ENCODE measurements around the gene ACKR2.
"Not testable (repeated sequence)": the region's sequence is repeated elsewhere in the genome, so short reads cannot be mapped to it uniquely, and the experiment has no call there.

ACKR2 gene

GRCh38 chr3:42801048-42801620 lies 8.1 kb upstream of the ACKR2 start:
- DNase-seq (ENCODE audit: low read depth): no peak

- DNase-seq (ENCODE audit: low read depth): no peak
These were observed 7.5 kb upstream of the ACKR2 start for GRCh38 chr3:42801784-42802183.

GRCh38 chr3:42802876-42803413 lies 6.3 kb upstream of the ACKR2 start:
- DNase-seq (ENCODE audit: low read depth): no peak

- peak; percentile 4 for DNase-seq (ENCODE audit: low read depth)
These were observed 5.7 kb upstream of the ACKR2 start for GRCh38 chr3:42803414-42804105.

- DNase-seq (ENCODE audit: low read depth): peak; percentile 87
These were observed 5.0 kb upstream of the ACKR2 start, which contains the start of gene HIGD1A for GRCh38 chr3:42804106-42804830. Gene HIGD1A (minus strand): TSS chr3:42804490. CDS start chr3:42794253, 10,237 bp downstream.

GRCh38 chr3:42804831-42805132 lies 4.5 kb upstream of the ACKR2 start:
- DNase-seq (ENCODE audit: low read depth): no peak

GRCh38 chr3:42805141-42805821 lies 4.0 kb upstream of the ACKR2 start:
- DNase-seq (ENCODE audit: low read depth): no peak

- DNase-seq (ENCODE audit: low read depth): no peak
These were observed 1.3 kb upstream of the ACKR2 start for GRCh38 chr3:42807929-42808328.

GRCh38 chr3:42810706-42811105 lies 1.5 kb downstream of the ACKR2 start:
- DNase-seq (ENCODE audit: low read depth): not testable (repeated sequence)

GRCh38 chr3:42811118-42811883 lies 2.1 kb downstream of the ACKR2 start:
- DNase-seq (ENCODE audit: low read depth): not testable (repeated sequence)

GRCh38 chr3:42814246-42814645 lies 5.0 kb downstream of the ACKR2 start:
- no peak for DNase-seq (ENCODE audit: low read depth)

- DNase-seq (ENCODE audit: low read depth): no peak
These were observed 5.8 kb downstream of the ACKR2 start for GRCh38 chr3:42814914-42815507.

GRCh38 chr3:42815826-42816225 lies 6.6 kb downstream of the ACKR2 start:
- DNase-seq (ENCODE audit: low read depth): no peak

GRCh38 chr3:42819351-42819965 lies 10.2 kb downstream of the ACKR2 start:
- no peak for DNase-seq (ENCODE audit: low read depth)

- DNase-seq (ENCODE audit: low read depth): no peak
These were observed 11.5 kb downstream of the ACKR2 start for GRCh38 chr3:42820746-42821051.

GRCh38 chr3:42822828-42823227 lies 13.6 kb downstream of the ACKR2 start:
- no peak for DNase-seq (ENCODE audit: low read depth)

- DNase-seq (ENCODE audit: low read depth): no peak
These were observed 14.1 kb downstream of the ACKR2 start for GRCh38 chr3:42823351-42823750.

- DNase-seq (ENCODE audit: low read depth): no peak
These were observed 16.9 kb downstream of the ACKR2 start for GRCh38 chr3:42826141-42826540.

GRCh38 chr3:42827023-42827422 lies 17.8 kb downstream of the ACKR2 start:
- DNase-seq (ENCODE audit: low read depth): no peak

- DNase-seq (ENCODE audit: low read depth): no peak
These were observed 18.4 kb downstream of the ACKR2 start for GRCh38 chr3:42827654-42828053.

- DNase-seq (ENCODE audit: low read depth): no peak
These were observed 19.9 kb downstream of the ACKR2 start for GRCh38 chr3:42829083-42829627.

Data from activated gamma-delta T cell treated with anti-CD3 and anti-CD28 coated beads, Interleukin-2, amount 50 U/mL, for 16 hours (primary cell).